Testis (tissue), 3 donors: Measurements from ENCODE around the gene TUT7. TPM values are rescaled to one million over a fixed set of nuclear protein-coding genes. Genes with fewer than 3 reads are reported as not detected.

Source experiments
- DNase-seq: peaks from one replicate; pipeline ENCODE4 v3.0.0-alpha.2; 2019
- H3K27ac ChIP-seq, 2 donors: fragments of 200-600 bp; sonication (generic); one replicate each; pipeline ENCODE4 v1.5.1; 2019
- H3K27me3 ChIP-seq: fragments of 200-600 bp; sonication (generic); one replicate; pipeline ENCODE4 v1.5.1; 2019
- H3K36me3 ChIP-seq: fragments of 200-600 bp; sonication (generic); one replicate; pipeline ENCODE4 v1.5.1; 2017; ENCODE audit warnings: low read depth; ENCODE audit errors: missing control alignments
- H3K4me1 ChIP-seq: fragments of 200-600 bp; sonication (generic); one replicate; pipeline ENCODE4 v1.5.1; 2019
- H3K4me3 ChIP-seq, 2 donors: fragments of 200-600 bp; sonication (generic); one replicate each; pipeline ENCODE4 v1.5.1; 2017 to 2019
- H3K9me3 ChIP-seq: fragments of 200-600 bp; sonication (generic); one replicate; pipeline ENCODE4 v1.5.1; 2017
- POLR2A ChIP-seq: fragments of 450-650 bp; IDR thresholded peaks from one replicate; pipeline ENCODE4 v1.6.1; 2017; ENCODE audit warnings: antibody characterized with exemption, mild to moderate bottlenecking, moderate library complexity
- WGBS, 2 donors: methylation state at CpG; one replicate each; pipeline ENCODE4 v1.1.5; 2018; 5-methylcytosine and 5-hydroxymethylcytosine counted together
- intact Hi-C: fragments of 100-400 bp; cut with DNase I; formaldehyde crosslinking; loops from one replicate; pipeline ENCODE4 v1.15.1; 2023; ENCODE audit warnings: low total_unique reads
- polyA plus RNA-seq: library from polyadenylated mRNA; stranded (reverse); fragments of 350-450 nt; fragmentation: Illumina TruSeq; extraction: RNeasy Lipid Tissue Mini Kit (QIAGEN cat#74804); gene quantifications from one replicate; pipeline ENCODE4 v1.2.3, GENCODE V29; 2014; ENCODE audit warnings: low read depth, low replicate concordance; ENCODE audit not compliant: insufficient read depth
- total RNA-seq, 2 donors: library from RNA; depleted of rRNA; stranded (reverse); fragments of >200 nt; gene quantifications; one replicate each; pipeline ENCODE4 v1.2.3, GENCODE V29; 2016
- TF ChIP-seq, protein P1 (sequence below), 3 experiments: fragments of 450-650 bp in 2 of 3; fragments of 200-600 bp in 1 of 3; sonication (generic) in 1 of 3; IDR thresholded peaks; one replicate each; pipeline ENCODE4 v1.5.1; 2016 to 2019; ENCODE audit warnings: antibody characterized with exemption in 3 of 3, mild to moderate bottlenecking in 2 of 3, moderate library complexity in 1 of 3

Gene TUT7
- total and polyA plus RNA-seq, 3 donors from 2014 or later = 18.7 to 53.4 (median 40.0) TPM

GRCh38 chr9:86256653-86257052 lies 97.6 kb downstream of the TUT7 start:
- no peak for TF ChIP-seq POLR2A
- H3K4me1 ChIP-seq = no peaks in the 10 kb centered on the region
- 68 to 79% methylated on average over 3 of the region's 3 CpGs for WGBS, 2 donors
- no peak overlapping the region for H3K27ac ChIP-seq
- no peak overlapping the region for H3K4me3 ChIP-seq
- no peaks in the 10 kb centered on the region for H3K9me3 ChIP-seq
- no peaks in the 10 kb centered on the region for H3K36me3 ChIP-seq
- no peak for DNase-seq
- H3K27me3 ChIP-seq = no peaks in the 10 kb centered on the region
- intact Hi-C loops = no loop called here

DNA sequence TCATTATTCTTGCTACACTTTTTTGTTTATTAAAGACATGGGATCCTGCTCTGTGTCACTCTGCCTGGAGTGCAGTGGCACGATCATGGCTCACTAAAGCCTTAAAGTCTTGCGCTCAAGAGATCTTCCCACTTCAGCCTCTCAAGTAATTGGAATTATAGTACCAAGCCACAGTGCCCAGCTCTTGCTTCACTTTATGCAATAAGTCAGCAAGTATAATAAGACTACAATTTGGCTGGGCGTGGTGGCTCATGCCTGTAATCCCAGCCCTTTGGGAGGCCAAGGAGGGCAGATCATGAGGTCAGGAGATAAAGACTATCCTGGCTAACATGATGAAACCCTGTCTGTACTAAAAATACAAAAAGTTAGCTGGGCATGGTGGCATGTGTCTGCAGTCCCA lies 100.6 kb downstream of the TUT7 start:
- H3K36me3 ChIP-seq = no peaks in the 10 kb centered on the region
- intact Hi-C loops = no loop called here
- 96 to 100% methylated on average over 3 of the region's 3 CpGs for WGBS, 2 donors
- H3K4me1 ChIP-seq = no peaks in the 10 kb centered on the region
- H3K4me3 ChIP-seq = no peak overlapping the region
- no peaks in the 10 kb centered on the region for H3K9me3 ChIP-seq
- TF ChIP-seq, protein P1, sequence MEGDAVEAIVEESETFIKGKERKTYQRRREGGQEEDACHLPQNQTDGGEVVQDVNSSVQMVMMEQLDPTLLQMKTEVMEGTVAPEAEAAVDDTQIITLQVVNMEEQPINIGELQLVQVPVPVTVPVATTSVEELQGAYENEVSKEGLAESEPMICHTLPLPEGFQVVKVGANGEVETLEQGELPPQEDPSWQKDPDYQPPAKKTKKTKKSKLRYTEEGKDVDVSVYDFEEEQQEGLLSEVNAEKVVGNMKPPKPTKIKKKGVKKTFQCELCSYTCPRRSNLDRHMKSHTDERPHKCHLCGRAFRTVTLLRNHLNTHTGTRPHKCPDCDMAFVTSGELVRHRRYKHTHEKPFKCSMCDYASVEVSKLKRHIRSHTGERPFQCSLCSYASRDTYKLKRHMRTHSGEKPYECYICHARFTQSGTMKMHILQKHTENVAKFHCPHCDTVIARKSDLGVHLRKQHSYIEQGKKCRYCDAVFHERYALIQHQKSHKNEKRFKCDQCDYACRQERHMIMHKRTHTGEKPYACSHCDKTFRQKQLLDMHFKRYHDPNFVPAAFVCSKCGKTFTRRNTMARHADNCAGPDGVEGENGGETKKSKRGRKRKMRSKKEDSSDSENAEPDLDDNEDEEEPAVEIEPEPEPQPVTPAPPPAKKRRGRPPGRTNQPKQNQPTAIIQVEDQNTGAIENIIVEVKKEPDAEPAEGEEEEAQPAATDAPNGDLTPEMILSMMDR (IDR thresholded peaks at IDR 0.05) = no peak
- TF ChIP-seq POLR2A = no peak
- no peaks in the 10 kb centered on the region for H3K27me3 ChIP-seq
- H3K27ac ChIP-seq = no peak overlapping the region
- DNase-seq = no peak

DNA sequence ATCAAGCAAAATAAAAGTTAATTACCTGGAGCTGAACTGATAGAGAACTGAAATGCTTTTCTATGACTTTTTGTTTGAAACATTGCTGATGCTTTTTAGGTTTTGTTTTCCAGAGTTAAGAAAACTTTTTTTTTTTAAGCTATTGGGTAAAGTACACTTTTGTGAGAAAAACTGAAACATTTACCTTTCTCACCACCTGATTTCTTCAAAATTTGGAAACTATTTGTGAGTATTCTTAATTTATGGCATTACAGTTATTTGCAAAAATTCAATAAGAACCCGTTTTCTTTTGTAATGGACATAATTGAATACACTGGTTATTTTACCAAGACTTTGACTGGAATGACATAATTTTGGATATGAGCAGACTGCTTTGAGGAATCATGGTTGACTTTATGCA lies 101.3 kb downstream of the TUT7 start:
- no peak for DNase-seq
- intact Hi-C loops = no loop called here
- no peaks in the 10 kb centered on the region for H3K36me3 ChIP-seq
- no peaks in the 10 kb centered on the region for H3K9me3 ChIP-seq
- TF ChIP-seq, protein P1 (IDR thresholded peaks at IDR 0.05) = no peak
- TF ChIP-seq POLR2A = no peak
- H3K4me3 ChIP-seq = no peak overlapping the region
- H3K4me1 ChIP-seq = no peaks in the 10 kb centered on the region
- H3K27me3 ChIP-seq = no peaks in the 10 kb centered on the region
- WGBS, 2 donors = 96 to 98% methylated on average over 1 of the region's 1 CpG
- no peak overlapping the region for H3K27ac ChIP-seq

DNA sequence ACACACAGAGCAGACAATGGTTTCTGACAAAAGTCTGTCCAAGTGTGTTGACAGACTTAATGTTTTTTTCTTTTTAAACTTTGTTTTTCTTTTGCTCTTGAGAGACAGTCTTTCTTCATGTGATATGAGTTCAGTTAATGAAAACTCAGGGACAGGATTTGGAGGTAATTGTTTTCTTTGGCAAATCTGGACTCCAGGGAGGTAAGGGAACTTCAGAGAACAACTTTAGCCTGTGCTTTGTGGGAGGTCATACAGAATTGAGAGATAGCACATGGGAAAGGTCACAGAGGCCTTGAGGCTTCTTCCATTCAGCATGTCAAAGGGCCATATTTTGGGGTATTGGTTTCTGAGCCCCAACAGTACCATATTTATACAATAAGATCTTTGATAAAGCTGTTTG lies 104.1 kb downstream of the TUT7 start:
- no peak for TF ChIP-seq POLR2A
- TF ChIP-seq, protein P1 (IDR thresholded peaks at IDR 0.05) = no peak
- Histone ChIP-seq H3K27ac (no peak overlapping the region), H3K4me1 (no peaks in the 10 kb centered on the region), H3K9me3 (no peaks in the 10 kb centered on the region), H3K27me3 (no peaks in the 10 kb centered on the region), H3K36me3 (no peaks in the 10 kb centered on the region), H3K4me3 (no peak overlapping the region)
- intact Hi-C loops = no loop called here
- no peak for DNase-seq

- TF ChIP-seq POLR2A = no peak
- TF ChIP-seq, protein P1 (IDR thresholded peaks at IDR 0.05) = no peak
- intact Hi-C loops = no loop called here
- no peaks in the 10 kb centered on the region for H3K27me3 ChIP-seq
- no peaks in the 10 kb centered on the region for H3K4me1 ChIP-seq
- no peak overlapping the region for H3K4me3 ChIP-seq
- no peak overlapping the region for H3K27ac ChIP-seq
- H3K9me3 ChIP-seq = no peaks in the 10 kb centered on the region
- no peaks in the 10 kb centered on the region for H3K36me3 ChIP-seq
- DNase-seq = no peak
- 90 to 92% methylated on average over 4 of the region's 4 CpGs for WGBS, 2 donors
These were observed 105.5 kb downstream of the TUT7 start for GRCh38 chr9:86248746-86249145.
